Endothelial cell of umbilical vein (primary cell): ENCODE measurements around the gene NELFA. TPM values are rescaled to one million over a fixed set of nuclear protein-coding genes. Genes with fewer than 3 reads are reported as not detected.
"Not testable (repeated sequence)": the region's sequence is repeated elsewhere in the genome, so short reads cannot be mapped to it uniquely, and the experiment has no call there.

ENCODE experiments used
- BruUV-seq: library from RNA; stranded (reverse); fragments of 400-500 nt; replicated peaks from 2 replicates; lab custom pipeline; 2021; lab: Mats Ljungman, UMichigan
- CTCF ChIA-PET: fragments of 300-600, 350-600 bp; sonication (Branson Sonifier 250); formaldehyde crosslinking; loops from one replicate; lab custom pipeline; 2021; ENCODE audit warnings: antibody characterized with exemption, inconsistent platforms; lab: Charles Lee
- POLR2A ChIA-PET: fragments of 300-600, 350-600 bp; sonication (Branson Sonifier 250); formaldehyde crosslinking; loops from one replicate; lab custom pipeline; 2021; ENCODE audit warnings: antibody characterized with exemption, inconsistent platforms; lab: Charles Lee
- DNase-seq: peaks from one replicate; pipeline ENCODE4 v3.0.0-alpha.2; 2011; ENCODE audit warnings: low read depth, low spot score
- FAIRE-seq: peaks from 2 replicates; lab custom pipeline; 2011; peaks lifted over from hg19 to GRCh38; lab: Jason Lieb, UNC
- H2AFZ ChIP-seq: 2 replicates; pipeline ENCODE4 v1.6.0; 2012; ENCODE audit warnings: low read depth, low read length, control low read depth, inconsistent platforms
- H3K27ac ChIP-seq: 2 replicates; pipeline ENCODE4 v1.5.1; 2011; ENCODE audit warnings: low read depth, mild to moderate bottlenecking, control low read depth, low read length, moderate library complexity; ENCODE audit not compliant: insufficient read depth
- H3K27me3 ChIP-seq, 2 experiments: 2 replicates each; pipeline versions ENCODE4 v1.6.0 to v1.6.1; 2011; ENCODE audit warnings: low read length in 2 of 2, mixed read lengths in 1 of 2; ENCODE audit not compliant: control insufficient read depth in 2 of 2, insufficient read depth in 2 of 2
- H3K36me3 ChIP-seq, 2 experiments: 2 replicates in 1 of 2; 3 replicates in 1 of 2; pipeline ENCODE4 v1.5.1; 2011; ENCODE audit warnings: low read length in 2 of 2, mild to moderate bottlenecking in 1 of 2, moderate library complexity in 1 of 2; ENCODE audit not compliant: control insufficient read depth in 2 of 2, insufficient read depth in 2 of 2; ENCODE audit errors: extremely low read depth in 1 of 2
- H3K4me1 ChIP-seq: 3 replicates; pipeline ENCODE4 v1.5.1; 2011; ENCODE audit warnings: mild to moderate bottlenecking, low read length; ENCODE audit not compliant: control insufficient read depth, insufficient read depth; ENCODE audit errors: extremely low read depth
- H3K4me2 ChIP-seq: 2 replicates; pipeline ENCODE4 v1.6.1; 2011; ENCODE audit warnings: low read length, control low read depth, mixed read lengths; ENCODE audit not compliant: insufficient read depth
- H3K4me3 ChIP-seq, 3 experiments: fragments of 200-600 bp in 1 of 3; sonication (generic), shearing (Covaris generic) in 1 of 3; replicated peaks in 1 of 3; 2 replicates each; pipeline ENCODE4 v1.5.1; 2011 to 2016; ENCODE audit warnings: control low read depth in 3 of 3, low read length in 3 of 3, mild to moderate bottlenecking in 2 of 3, inconsistent platforms in 1 of 3, low read depth in 1 of 3, moderate library complexity in 1 of 3; ENCODE audit not compliant: insufficient read depth in 1 of 3
- H3K79me2 ChIP-seq: 2 replicates; pipeline ENCODE4 v1.6.0; 2012; ENCODE audit warnings: low read length, inconsistent platforms; ENCODE audit not compliant: control insufficient read depth, insufficient read depth
- H3K9ac ChIP-seq: replicated peaks from 2 replicates; pipeline ENCODE3; 2011; ENCODE audit warnings: low read length, control low read depth; ENCODE audit not compliant: insufficient read depth; ENCODE audit errors: extremely low read depth
- H3K9me1 ChIP-seq: replicated peaks from 3 replicates; pipeline ENCODE4 v1.6.0; 2011; ENCODE audit warnings: mild to moderate bottlenecking, low read length; ENCODE audit not compliant: control insufficient read depth, insufficient read depth; ENCODE audit errors: extremely low read depth
- H3K9me3 ChIP-seq: replicated peaks from 2 replicates; pipeline ENCODE4 v1.5.1; 2012; ENCODE audit warnings: low read length, inconsistent platforms; ENCODE audit not compliant: control insufficient read depth, insufficient read depth
- H4K20me1 ChIP-seq: replicated peaks from 2 replicates; pipeline ENCODE3; 2011; ENCODE audit warnings: mild to moderate bottlenecking, low read length; ENCODE audit not compliant: control insufficient read depth, insufficient read depth; ENCODE audit errors: extremely low read depth
- EZH2 ChIP-seq: IDR thresholded peaks from 2 replicates; pipeline ENCODE4 v1.6.1; 2012; ENCODE audit warnings: borderline replicate concordance, low read depth, mild to moderate bottlenecking, moderate library complexity, low read length, inconsistent platforms; ENCODE audit not compliant: severe bottlenecking
- FOS ChIP-seq: IDR thresholded peaks from 2 replicates; pipeline ENCODE4 v1.6.1; 2011; ENCODE audit warnings: mild to moderate bottlenecking, low read length, moderate library complexity, borderline replicate concordance; ENCODE audit not compliant: insufficient read depth
- GATA2 ChIP-seq: IDR thresholded peaks from 2 replicates; pipeline ENCODE4 v1.7.0; 2011; ENCODE audit warnings: low read depth, mild to moderate bottlenecking, moderate library complexity, mixed read lengths, low read length; ENCODE audit not compliant: insufficient read length, insufficient read depth
- JUN ChIP-seq: IDR thresholded peaks from 2 replicates; pipeline ENCODE4 v1.6.1; 2011; ENCODE audit warnings: borderline replicate concordance, low read depth; ENCODE audit not compliant: insufficient read length, insufficient read depth
- MAX ChIP-seq: IDR thresholded peaks from 2 replicates; pipeline ENCODE4 v1.6.1; 2011; ENCODE audit not compliant: insufficient read depth, insufficient read length
- MYC ChIP-seq: IDR thresholded peaks from one replicate; pipeline ENCODE4 v1.6.1; 2011; ENCODE audit warnings: mild to moderate bottlenecking, low read depth, low read length
- POLR2A ChIP-seq: IDR thresholded peaks from 2 replicates; pipeline ENCODE4 v1.6.1; 2012; ENCODE audit warnings: low read depth, mild to moderate bottlenecking, control low read depth, low read length
- POLR2AphosphoS5 ChIP-seq: IDR thresholded peaks from 2 replicates; pipeline ENCODE4 v1.6.1; 2012; ENCODE audit warnings: low read depth, mild to moderate bottlenecking, control low read depth, low read length, moderate library complexity; ENCODE audit not compliant: insufficient read depth
- dilution Hi-C: fragments of 300-500 bp; cut with MboI; formaldehyde crosslinking; loops from one replicate; pipeline ENCODE4 v1.15.0; 2019; ENCODE audit warnings: low sequenced_read_pairs; ENCODE audit not compliant: extremely low pct_ligation_motif_present
- intact Hi-C: fragments of 100-400 bp; cut with micrococcal nuclease; formaldehyde crosslinking; loops from one replicate; pipeline ENCODE4 v1.10.0; 2022
- polyA plus RNA-seq, 4 experiments: library from polyadenylated mRNA; depleted of rRNA in 3 of 4; stranded (reverse) in 3 of 4; unstranded in 1 of 4; fragments of >200 nt; gene quantifications; 2 replicates each; pipeline versions ENCODE4 v1.2.1 to v1.2.3, GENCODE V29; 2011 to 2012; ENCODE audit warnings: missing spikeins in 1 of 4
- total RNA-seq: library from RNA; stranded (reverse); gene quantifications from 2 replicates; pipeline ENCODE4 v1.2.3, GENCODE V29; 2021
- TF ChIP-seq, protein P1 (sequence below), 2 donors: IDR thresholded peaks; 1 replicate in 1 of 2; 2 replicates in 1 of 2; pipeline ENCODE4 v1.5.1; 2011; ENCODE audit warnings: low read length in 2 of 2, mild to moderate bottlenecking in 2 of 2, moderate library complexity in 2 of 2, control low read depth in 1 of 2, inconsistent platforms in 1 of 2, low read depth in 1 of 2; ENCODE audit not compliant: insufficient read depth in 1 of 2; ENCODE audit errors: extremely low read depth in 1 of 2

Gene NELFA
- total and polyA plus RNA-seq, 2 donors (not counting 3 experiments of a cell fraction or from before 2014, with no cell fraction given), result 22.8 to 30.3 TPM

DNA sequence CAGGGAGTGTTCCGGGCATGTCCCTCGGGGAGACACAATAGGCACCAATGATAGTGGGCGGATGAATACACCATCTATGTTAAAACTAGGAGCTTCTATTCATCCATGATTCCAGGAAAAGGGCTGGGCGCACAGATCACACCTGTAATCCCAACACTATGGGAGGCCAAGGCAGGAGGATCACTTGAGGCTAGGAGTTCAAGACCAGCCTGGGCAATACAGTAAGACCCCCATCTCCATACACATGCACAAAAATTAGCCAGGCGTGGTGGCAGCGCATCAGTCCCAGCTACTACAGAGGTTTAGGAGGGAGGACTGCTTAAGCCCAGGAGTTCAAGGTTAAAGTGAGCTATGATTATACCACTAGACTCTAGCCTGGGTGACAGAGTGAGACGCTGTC is 2.4 kb downstream of the NELFA start:
- Histone ChIP-seq H3K27ac (no peak overlapping the region), H3K27me3 (no peaks in the 10 kb centered on the region), H3K4me2 (no peak overlapping the region), H2AFZ (no peak overlapping the region), H3K9me3 (no peaks in the 10 kb centered on the region), H3K9me1 (no peaks in the 10 kb centered on the region), H3K36me3 (peaks cover 0 to 3% of the 10 kb centered on the region in 2 experiments), H3K9ac (no peak overlapping the region), H3K4me3 (no peak overlapping the region), H3K79me2 (peaks cover 54% of the 10 kb centered on the region), H3K4me1 (peaks cover 16% of the 10 kb centered on the region), H4K20me1 (peaks cover 3% of the 10 kb centered on the region)
- intact Hi-C loops, result no loop called here
- FAIRE-seq (no peak), DNase-seq (no peak)
- ChIA-PET POLR2A (no interaction called here), CTCF (no interaction called here)
- dilution Hi-C loops, result no loop called here
- BruUV-seq, result no TSS peak
- no peak for TF ChIP-seq EZH2
- no peak for TF ChIP-seq GATA2
- no peak for TF ChIP-seq POLR2AphosphoS5
- TF ChIP-seq MAX, result no peak
- TF ChIP-seq, protein P1, sequence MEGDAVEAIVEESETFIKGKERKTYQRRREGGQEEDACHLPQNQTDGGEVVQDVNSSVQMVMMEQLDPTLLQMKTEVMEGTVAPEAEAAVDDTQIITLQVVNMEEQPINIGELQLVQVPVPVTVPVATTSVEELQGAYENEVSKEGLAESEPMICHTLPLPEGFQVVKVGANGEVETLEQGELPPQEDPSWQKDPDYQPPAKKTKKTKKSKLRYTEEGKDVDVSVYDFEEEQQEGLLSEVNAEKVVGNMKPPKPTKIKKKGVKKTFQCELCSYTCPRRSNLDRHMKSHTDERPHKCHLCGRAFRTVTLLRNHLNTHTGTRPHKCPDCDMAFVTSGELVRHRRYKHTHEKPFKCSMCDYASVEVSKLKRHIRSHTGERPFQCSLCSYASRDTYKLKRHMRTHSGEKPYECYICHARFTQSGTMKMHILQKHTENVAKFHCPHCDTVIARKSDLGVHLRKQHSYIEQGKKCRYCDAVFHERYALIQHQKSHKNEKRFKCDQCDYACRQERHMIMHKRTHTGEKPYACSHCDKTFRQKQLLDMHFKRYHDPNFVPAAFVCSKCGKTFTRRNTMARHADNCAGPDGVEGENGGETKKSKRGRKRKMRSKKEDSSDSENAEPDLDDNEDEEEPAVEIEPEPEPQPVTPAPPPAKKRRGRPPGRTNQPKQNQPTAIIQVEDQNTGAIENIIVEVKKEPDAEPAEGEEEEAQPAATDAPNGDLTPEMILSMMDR (IDR thresholded peaks at IDR 0.05; ENCODE audit: extremely low read depth in 1 of 2, insufficient read depth in 1 of 2, low read depth in 1 of 2, low read length in 2 of 2), result no peak
- no peak for TF ChIP-seq FOS
- TF ChIP-seq MYC, result no peak
- no peak for TF ChIP-seq POLR2A
- no peak for TF ChIP-seq JUN

DNA sequence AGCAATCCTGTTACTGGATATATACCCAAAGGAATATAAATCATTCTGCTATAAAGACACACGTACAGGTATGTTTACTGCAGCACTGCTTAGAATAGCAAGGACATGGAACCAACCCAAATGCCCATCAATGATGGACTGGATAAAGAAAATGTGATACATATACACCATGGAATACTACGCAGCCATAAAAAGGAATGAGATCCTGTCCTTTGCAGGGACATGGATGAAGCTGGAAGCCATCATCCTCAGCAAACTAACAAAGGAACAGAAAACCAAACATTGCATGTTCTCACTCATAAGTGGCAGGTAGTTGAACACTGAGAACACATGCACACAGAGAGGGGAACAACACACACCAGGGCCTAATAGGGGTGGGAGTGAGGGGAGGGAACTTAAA is 5.4 kb downstream of the NELFA start:
- POLR2A ChIA-PET, H3K27me3 ChIP-seq, H3K4me3 ChIP-seq, H3K4me2 ChIP-seq, CTCF ChIA-PET, dilution Hi-C loops, DNase-seq, H3K4me1 ChIP-seq, H4K20me1 ChIP-seq, intact Hi-C loops, H3K27ac ChIP-seq, FAIRE-seq, H3K36me3 ChIP-seq, H3K9ac ChIP-seq, BruUV-seq, H2AFZ ChIP-seq, H3K9me1 ChIP-seq, H3K9me3 ChIP-seq: not testable (repeated sequence)
- H3K79me2 ChIP-seq, result peaks cover 81% of the 10 kb centered on the region

- CTCF ChIA-PET, H3K9me3 ChIP-seq, H3K4me3 ChIP-seq, H3K9ac ChIP-seq, H2AFZ ChIP-seq, H3K9me1 ChIP-seq, intact Hi-C loops, BruUV-seq, H3K4me1 ChIP-seq, H3K36me3 ChIP-seq, FAIRE-seq, H3K4me2 ChIP-seq, H3K27me3 ChIP-seq, H3K27ac ChIP-seq, DNase-seq, H4K20me1 ChIP-seq, dilution Hi-C loops, POLR2A ChIA-PET: not testable (repeated sequence)
- H3K79me2 ChIP-seq, result peaks cover 74% of the 10 kb centered on the region
Observed at GRCh38 chr4:1999308-1999707, 9.5 kb downstream of the NELFA start.
